ENCODE measurements around the gene AGK. TPM values are rescaled to one million over a fixed set of nuclear protein-coding genes. Genes with fewer than 3 reads are reported as not detected.

The AGK gene
- total RNA-seq, 1 experiment from 2014 or later: 48.9 TPM

- no peak overlapping the region for H3K9ac ChIP-seq (ENCODE audit: low read length)
- peaks cover 27% of the 10 kb centered on the region for H3K79me2 ChIP-seq (ENCODE audit: low read length)
- H3K4me1 ChIP-seq (ENCODE audit: low read length): no peaks in the 10 kb centered on the region
- H3K27me3 ChIP-seq (ENCODE audit: low read length): no peaks in the 10 kb centered on the region
- no peaks in the 10 kb centered on the region for H4K20me1 ChIP-seq (ENCODE audit: insufficient read depth, low read depth, low read length)
- H3K4me3 ChIP-seq (ENCODE audit: low read length): no peak overlapping the region
- no peak overlapping the region for H2AFZ ChIP-seq (ENCODE audit: low read length)
- no peaks in the 10 kb centered on the region for H3K9me2 ChIP-seq (replicated peaks; ENCODE audit: insufficient read depth, low read length)
- H3K4me2 ChIP-seq (ENCODE audit: low read depth, low read length, poor library complexity, severe bottlenecking): no peak overlapping the region
- H3K9me3 ChIP-seq (ENCODE audit: low read length): no peaks in the 10 kb centered on the region
- no peaks in the 10 kb centered on the region for H3K36me3 ChIP-seq (ENCODE audit: insufficient read depth, low read length)
- DNase-seq: no peak
- H3K27ac ChIP-seq (ENCODE audit: low read length): no peak overlapping the region
These were observed 34.6 kb downstream of the AGK start for GRCh38 chr7:141585592-141586510.

DNA sequence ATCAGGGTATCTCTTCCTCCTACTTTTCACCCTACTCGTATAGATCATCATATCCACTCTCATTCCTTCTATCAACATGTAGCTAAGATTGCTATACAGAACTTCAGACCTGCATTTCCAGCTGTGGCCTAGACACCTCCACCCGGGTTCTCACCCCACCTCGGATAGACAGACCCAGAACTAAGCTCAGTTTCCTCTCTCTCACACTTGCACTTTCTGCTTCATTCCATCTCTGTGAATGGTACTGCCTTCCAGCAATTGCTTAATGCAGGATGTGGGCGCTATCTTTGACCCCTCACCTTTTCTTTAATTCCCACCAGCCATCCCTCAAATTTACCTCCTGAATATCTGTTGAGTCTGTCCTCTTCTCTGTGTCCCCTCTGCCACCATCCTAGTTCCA, 35.7 kb downstream of the AGK start:
- Histone ChIP-seq H3K9me3 (ENCODE audit: low read length) (no peaks in the 10 kb centered on the region), H2AFZ (ENCODE audit: low read length) (no peak overlapping the region), H3K36me3 (ENCODE audit: insufficient read depth, low read length) (no peaks in the 10 kb centered on the region), H3K4me3 (ENCODE audit: low read length) (no peak overlapping the region), H3K4me2 (ENCODE audit: low read depth, low read length, poor library complexity, severe bottlenecking) (no peak overlapping the region), H3K27ac (ENCODE audit: low read length) (no peak overlapping the region), H3K9ac (ENCODE audit: low read length) (no peak overlapping the region), H3K4me1 (ENCODE audit: low read length) (no peaks in the 10 kb centered on the region), H4K20me1 (ENCODE audit: insufficient read depth, low read depth, low read length) (no peaks in the 10 kb centered on the region), H3K79me2 (ENCODE audit: low read length) (peaks cover 31% of the 10 kb centered on the region), H3K9me2 (replicated peaks; ENCODE audit: insufficient read depth, low read length) (no peaks in the 10 kb centered on the region), H3K27me3 (ENCODE audit: low read length) (no peaks in the 10 kb centered on the region)
- no peak for DNase-seq

DNA sequence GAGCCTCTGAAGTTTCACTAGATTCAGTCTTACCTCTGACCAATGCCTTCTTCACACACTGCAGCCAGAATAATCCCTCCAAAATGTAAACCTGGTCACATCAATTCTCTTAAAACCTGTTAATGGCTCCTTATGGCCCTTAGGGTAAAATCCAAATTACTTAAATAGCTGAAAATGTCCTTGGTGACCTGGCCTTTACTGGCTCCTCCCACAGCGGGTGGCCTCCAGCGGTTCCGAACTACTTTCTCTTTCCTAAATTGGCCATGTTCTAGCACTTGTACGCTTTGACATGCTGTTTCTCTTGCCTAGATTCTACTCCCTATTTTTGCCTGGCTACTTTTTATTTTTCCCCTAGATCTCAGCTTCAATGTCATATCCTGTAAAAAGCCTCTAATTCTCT, 36.1 kb downstream of the AGK start:
- no peak for DNase-seq
- H3K9me2 ChIP-seq (replicated peaks; ENCODE audit: insufficient read depth, low read length): no peaks in the 10 kb centered on the region
- no peaks in the 10 kb centered on the region for H3K4me1 ChIP-seq (ENCODE audit: low read length)

GRCh38 chr7:141588912-141589311, 37.7 kb downstream of the AGK start:
- no peaks in the 10 kb centered on the region for H3K9me3 ChIP-seq (ENCODE audit: low read length)
- H3K4me3 ChIP-seq (ENCODE audit: low read length): no peak overlapping the region
- H4K20me1 ChIP-seq (ENCODE audit: insufficient read depth, low read depth, low read length): no peaks in the 10 kb centered on the region
- no peaks in the 10 kb centered on the region for H3K9me2 ChIP-seq (replicated peaks; ENCODE audit: insufficient read depth, low read length)
- peaks cover 8% of the 10 kb centered on the region for H3K4me1 ChIP-seq (ENCODE audit: low read length)
- H3K36me3 ChIP-seq (ENCODE audit: insufficient read depth, low read length): 0 out of 2 replicates have a peak, but pooled peaks cover 7% of the 10 kb centered on the region
- H2AFZ ChIP-seq (ENCODE audit: low read length): no peak overlapping the region
- no peak overlapping the region for H3K27ac ChIP-seq (ENCODE audit: low read length)
- no peak for DNase-seq
- H3K27me3 ChIP-seq (ENCODE audit: low read length): no peaks in the 10 kb centered on the region
- H3K9ac ChIP-seq (ENCODE audit: low read length): no peak overlapping the region
- H3K79me2 ChIP-seq (ENCODE audit: low read length): peaks cover 39% of the 10 kb centered on the region
- H3K4me2 ChIP-seq (ENCODE audit: low read depth, low read length, poor library complexity, severe bottlenecking): no peak overlapping the region

More for the DNA sequence above, 36.1 kb downstream of the AGK start:
- H3K4me2 ChIP-seq (ENCODE audit: low read depth, low read length, poor library complexity, severe bottlenecking): no peak overlapping the region
- H3K9me3 ChIP-seq (ENCODE audit: low read length): no peaks in the 10 kb centered on the region
- no peak overlapping the region for H2AFZ ChIP-seq (ENCODE audit: low read length)
- H3K36me3 ChIP-seq (ENCODE audit: insufficient read depth, low read length): no peaks in the 10 kb centered on the region
- H4K20me1 ChIP-seq (ENCODE audit: insufficient read depth, low read depth, low read length): no peaks in the 10 kb centered on the region
- no peak overlapping the region for H3K9ac ChIP-seq (ENCODE audit: low read length)
- H3K79me2 ChIP-seq (ENCODE audit: low read length): peaks cover 31% of the 10 kb centered on the region
- no peak overlapping the region for H3K27ac ChIP-seq (ENCODE audit: low read length)
- H3K4me3 ChIP-seq (ENCODE audit: low read length): no peak overlapping the region
- H3K27me3 ChIP-seq (ENCODE audit: low read length): no peaks in the 10 kb centered on the region

GRCh38 chr7:141590071-141590470, 38.9 kb downstream of the AGK start:
- Histone ChIP-seq H3K27me3 (ENCODE audit: low read length) (no peaks in the 10 kb centered on the region), H3K4me3 (ENCODE audit: low read length) (no peak overlapping the region), H4K20me1 (ENCODE audit: insufficient read depth, low read depth, low read length) (no peaks in the 10 kb centered on the region), H3K9ac (ENCODE audit: low read length) (no peak overlapping the region), H3K4me2 (ENCODE audit: low read depth, low read length, poor library complexity, severe bottlenecking) (no peak overlapping the region), H3K9me2 (replicated peaks; ENCODE audit: insufficient read depth, low read length) (no peaks in the 10 kb centered on the region), H3K4me1 (ENCODE audit: low read length) (peaks cover 8% of the 10 kb centered on the region), H3K9me3 (ENCODE audit: low read length) (no peaks in the 10 kb centered on the region), H3K27ac (ENCODE audit: low read length) (no peak overlapping the region), H3K36me3 (ENCODE audit: insufficient read depth, low read length) (0 out of 2 replicates have a peak, but pooled peaks cover 7% of the 10 kb centered on the region), H3K79me2 (ENCODE audit: low read length) (peaks cover 31% of the 10 kb centered on the region), H2AFZ (ENCODE audit: low read length) (no peak overlapping the region)
- DNase-seq: no peak

GRCh38 chr7:141590666-141591065, 39.5 kb downstream of the AGK start:
- Histone ChIP-seq H3K4me1 (ENCODE audit: low read length) (peaks cover 8% of the 10 kb centered on the region), H3K9ac (ENCODE audit: low read length) (no peak overlapping the region), H3K79me2 (ENCODE audit: low read length) (peaks cover 31% of the 10 kb centered on the region), H3K4me3 (ENCODE audit: low read length) (no peak overlapping the region), H3K27ac (ENCODE audit: low read length) (no peak overlapping the region), H2AFZ (ENCODE audit: low read length) (no peak overlapping the region), H3K4me2 (ENCODE audit: low read depth, low read length, poor library complexity, severe bottlenecking) (no peak overlapping the region), H3K27me3 (ENCODE audit: low read length) (no peaks in the 10 kb centered on the region), H4K20me1 (ENCODE audit: insufficient read depth, low read depth, low read length) (no peaks in the 10 kb centered on the region), H3K9me3 (ENCODE audit: low read length) (no peaks in the 10 kb centered on the region), H3K36me3 (ENCODE audit: insufficient read depth, low read length) (0 out of 2 replicates have a peak, but pooled peaks cover 7% of the 10 kb centered on the region), H3K9me2 (replicated peaks; ENCODE audit: insufficient read depth, low read length) (no peaks in the 10 kb centered on the region)
- no peak for DNase-seq

GRCh38 chr7:141593134-141593533, 41.9 kb downstream of the AGK start:
- no peaks in the 10 kb centered on the region for H3K27me3 ChIP-seq (ENCODE audit: low read length)

GRCh38 chr7:141597966-141598365, 46.8 kb downstream of the AGK start:
- Histone ChIP-seq H3K27me3 (ENCODE audit: low read length) (no peaks in the 10 kb centered on the region), H4K20me1 (ENCODE audit: insufficient read depth, low read depth, low read length) (no peaks in the 10 kb centered on the region), H3K9ac (ENCODE audit: low read length) (no peak overlapping the region), H3K36me3 (ENCODE audit: insufficient read depth, low read length) (peaks cover 11% of the 10 kb centered on the region; the same call in 1 of the 2 replicates), H3K4me2 (ENCODE audit: low read depth, low read length, poor library complexity, severe bottlenecking) (no peak overlapping the region), H3K4me3 (ENCODE audit: low read length) (no peak overlapping the region), H3K9me2 (replicated peaks; ENCODE audit: insufficient read depth, low read length) (no peaks in the 10 kb centered on the region), H3K9me3 (ENCODE audit: low read length) (no peaks in the 10 kb centered on the region), H3K79me2 (ENCODE audit: low read length) (peaks cover 8% of the 10 kb centered on the region; the same call in 1 of the 2 replicates), H3K27ac (ENCODE audit: low read length) (no peak overlapping the region), H3K4me1 (ENCODE audit: low read length) (peaks cover 12% of the 10 kb centered on the region), H2AFZ (ENCODE audit: low read length) (no peak overlapping the region)
- DNase-seq: no peak

More at GRCh38 chr7:141593134-141593533, 41.9 kb downstream of the AGK start:
- H3K9ac ChIP-seq (ENCODE audit: low read length): no peak overlapping the region
- no peaks in the 10 kb centered on the region for H3K9me3 ChIP-seq (ENCODE audit: low read length)
- no peak overlapping the region for H3K27ac ChIP-seq (ENCODE audit: low read length)
- H3K79me2 ChIP-seq (ENCODE audit: low read length): peaks cover 27% of the 10 kb centered on the region
- no peak overlapping the region for H3K4me2 ChIP-seq (ENCODE audit: low read depth, low read length, poor library complexity, severe bottlenecking)
- H4K20me1 ChIP-seq (ENCODE audit: insufficient read depth, low read depth, low read length): no peaks in the 10 kb centered on the region
- H3K36me3 ChIP-seq (ENCODE audit: insufficient read depth, low read length): peaks cover 12% of the 10 kb centered on the region; the same call in 1 of the 2 replicates
- no peak overlapping the region for H2AFZ ChIP-seq (ENCODE audit: low read length)
- H3K9me2 ChIP-seq (replicated peaks; ENCODE audit: insufficient read depth, low read length): no peaks in the 10 kb centered on the region
- no peak for DNase-seq
- H3K4me1 ChIP-seq (ENCODE audit: low read length): peaks cover 8% of the 10 kb centered on the region
- no peak overlapping the region for H3K4me3 ChIP-seq (ENCODE audit: low read length)

All from Karpas-422 (cell line).